ENCODE results near the gene SH3PXD2A.
"Not testable (repeated sequence)": the region's sequence is repeated elsewhere in the genome, so short reads cannot be mapped to it uniquely, and the experiment has no call there.

SH3PXD2A gene

DNA sequence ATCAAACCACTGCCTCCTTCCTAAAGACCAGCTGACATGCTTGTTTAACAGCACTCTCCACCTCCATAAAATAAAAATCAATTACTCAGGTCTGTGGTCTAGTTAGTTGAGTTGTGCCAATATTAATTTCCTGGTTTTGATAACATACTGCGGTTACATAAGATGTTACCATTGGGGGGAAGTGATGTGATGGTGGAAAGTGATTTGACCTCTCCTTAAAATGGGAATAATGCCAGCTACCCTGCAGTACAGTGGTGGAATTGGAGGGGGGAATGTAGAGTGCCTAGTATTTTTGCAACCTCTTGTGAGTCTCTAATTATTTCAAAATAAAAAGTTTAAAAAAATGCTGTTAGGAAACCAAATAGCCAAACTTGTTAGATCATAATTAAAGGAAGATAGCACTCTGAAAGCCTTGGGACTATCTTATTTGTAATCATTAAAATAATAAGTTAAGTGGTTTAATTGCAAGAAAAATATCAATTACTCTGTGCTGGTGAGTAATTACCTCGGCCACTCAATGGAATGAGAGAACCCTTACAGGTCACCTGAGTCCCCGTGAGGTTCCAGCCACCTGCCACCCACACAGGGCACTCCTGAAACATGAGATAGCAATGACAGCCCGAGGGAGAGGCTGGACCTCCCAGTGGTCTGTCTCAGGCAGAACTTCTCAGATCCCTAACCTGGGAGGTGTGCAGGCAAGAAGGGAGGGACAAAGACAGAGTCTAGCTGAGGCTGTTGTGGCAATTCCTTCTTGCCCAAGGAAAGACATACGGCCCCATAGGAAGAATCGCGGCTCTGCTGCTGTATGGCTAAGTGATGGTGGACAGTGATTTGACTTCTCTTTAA lies 94.1 kb downstream of the SH3PXD2A start:
- WGBS (ENCODE audit: insufficient coverage, insufficient read length): no CpG with 5 or more reads among the region's 7 CpGs
- Histone ChIP-seq H3K4me1 (ENCODE audit: control insufficient read depth, insufficient read depth, low read length) (peaks cover 9% of the 10 kb centered on the region), H3K4me3 (ENCODE audit: low read length) (no peak overlapping the region), H3K9me3 (ENCODE audit: control insufficient read depth, insufficient read depth, low read length) (no peaks in the 10 kb centered on the region), H3K27ac (ENCODE audit: low read length) (no peak overlapping the region), H3K36me3 (ENCODE audit: control insufficient read depth, insufficient read depth, low read length) (no peaks in the 10 kb centered on the region), H3K27me3 (ENCODE audit: control insufficient read depth, insufficient read depth, low read length) (no peaks in the 10 kb centered on the region)
- no peak for DNase-seq (ENCODE audit: low read depth, low spot score)

DNA sequence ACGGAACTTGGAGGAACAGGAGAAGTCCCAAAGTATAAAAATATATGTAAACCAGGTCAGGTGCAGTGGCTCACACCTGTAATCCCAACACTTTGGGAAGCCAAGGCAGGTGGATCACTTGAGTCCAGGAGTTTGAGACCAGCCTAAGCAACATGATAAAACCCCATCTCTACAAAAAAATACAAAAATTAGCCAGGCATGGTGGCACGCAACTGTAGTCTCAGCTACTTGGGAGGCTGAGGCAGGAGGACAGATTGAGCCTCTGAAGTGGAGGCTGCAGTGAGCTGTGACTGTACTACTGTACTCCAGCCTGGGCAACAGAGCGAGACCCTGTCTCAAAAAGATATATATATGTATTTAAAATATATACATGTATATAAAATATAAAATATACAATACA lies 95.1 kb downstream of the SH3PXD2A start:
- not testable (repeated sequence) for H3K27ac ChIP-seq (ENCODE audit: low read length); H3K9me3 ChIP-seq (ENCODE audit: control insufficient read depth, insufficient read depth, low read length); H3K27me3 ChIP-seq (ENCODE audit: control insufficient read depth, insufficient read depth, low read length); H3K4me3 ChIP-seq (ENCODE audit: low read length); H3K4me1 ChIP-seq (ENCODE audit: control insufficient read depth, insufficient read depth, low read length); DNase-seq (ENCODE audit: low read depth, low spot score); H3K36me3 ChIP-seq (ENCODE audit: control insufficient read depth, insufficient read depth, low read length)
- no CpG with 5 or more reads among the region's 3 CpGs for WGBS (ENCODE audit: insufficient coverage, insufficient read length)

GRCh38 chr10:103759100-103759781 lies 96.1 kb downstream of the SH3PXD2A start:
- DNase-seq (ENCODE audit: low read depth, low spot score): no peak
- WGBS (ENCODE audit: insufficient coverage, insufficient read length): no CpG with 5 or more reads among the region's 10 CpGs
- Histone ChIP-seq H3K27ac (ENCODE audit: low read length) (no peak overlapping the region), H3K9me3 (ENCODE audit: control insufficient read depth, insufficient read depth, low read length) (no peaks in the 10 kb centered on the region), H3K27me3 (ENCODE audit: control insufficient read depth, insufficient read depth, low read length) (no peaks in the 10 kb centered on the region), H3K36me3 (ENCODE audit: control insufficient read depth, insufficient read depth, low read length) (no peaks in the 10 kb centered on the region), H3K4me3 (ENCODE audit: low read length) (no peak overlapping the region), H3K4me1 (ENCODE audit: control insufficient read depth, insufficient read depth, low read length) (peaks cover 9% of the 10 kb centered on the region)

- no peak for DNase-seq (ENCODE audit: low read depth, low spot score)
- Histone ChIP-seq H3K4me3 (ENCODE audit: low read length) (no peak overlapping the region), H3K27ac (ENCODE audit: low read length) (no peak overlapping the region), H3K4me1 (ENCODE audit: control insufficient read depth, insufficient read depth, low read length) (peaks cover 9% of the 10 kb centered on the region), H3K27me3 (ENCODE audit: control insufficient read depth, insufficient read depth, low read length) (no peaks in the 10 kb centered on the region), H3K9me3 (ENCODE audit: control insufficient read depth, insufficient read depth, low read length) (no peaks in the 10 kb centered on the region), H3K36me3 (ENCODE audit: control insufficient read depth, insufficient read depth, low read length) (no peaks in the 10 kb centered on the region)
- no CpG with 5 or more reads among the region's 2 CpGs for WGBS (ENCODE audit: insufficient coverage, insufficient read length)
Observed at GRCh38 chr10:103758294-103758681, 97.1 kb downstream of the SH3PXD2A start.

DNA sequence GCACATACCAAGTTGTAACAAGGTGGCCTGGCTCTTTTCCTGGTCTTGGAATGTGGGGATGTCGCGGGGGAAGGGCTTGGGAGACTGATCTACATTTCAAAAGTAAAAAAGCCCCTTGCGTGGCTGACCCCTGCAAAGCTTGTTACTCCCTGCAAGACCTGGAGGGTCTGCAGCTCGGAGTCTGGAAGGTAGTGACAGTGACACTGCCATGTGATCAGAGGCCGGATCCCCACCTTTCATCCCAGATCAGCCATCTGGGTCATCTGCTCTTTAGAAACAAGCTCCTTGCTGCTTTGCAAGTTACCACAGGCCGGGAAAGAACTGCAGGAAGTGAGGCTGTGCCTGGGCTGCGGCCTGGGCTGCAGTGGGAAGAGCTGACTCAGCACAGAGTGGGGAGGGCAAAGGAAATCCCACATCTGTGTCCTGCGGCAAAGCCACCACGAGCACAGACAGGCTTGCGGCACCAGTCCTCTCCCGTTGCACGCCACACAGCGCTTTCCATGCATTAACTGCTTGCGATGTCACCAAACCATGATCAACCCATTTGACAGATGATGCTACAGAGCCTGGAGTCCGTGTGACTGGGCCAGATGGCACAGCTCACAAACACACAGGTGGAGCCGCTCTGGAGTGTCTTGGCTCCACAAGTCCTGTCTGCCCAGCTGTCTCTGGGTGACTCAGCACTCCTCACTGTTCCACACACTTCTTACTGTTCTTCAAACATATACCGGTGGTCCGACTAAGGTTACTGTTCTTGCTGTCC lies 97.7 kb downstream of the SH3PXD2A start:
- Histone ChIP-seq H3K36me3 (ENCODE audit: control insufficient read depth, insufficient read depth, low read length) (no peaks in the 10 kb centered on the region), H3K4me3 (ENCODE audit: low read length) (no peak overlapping the region)

DNA sequence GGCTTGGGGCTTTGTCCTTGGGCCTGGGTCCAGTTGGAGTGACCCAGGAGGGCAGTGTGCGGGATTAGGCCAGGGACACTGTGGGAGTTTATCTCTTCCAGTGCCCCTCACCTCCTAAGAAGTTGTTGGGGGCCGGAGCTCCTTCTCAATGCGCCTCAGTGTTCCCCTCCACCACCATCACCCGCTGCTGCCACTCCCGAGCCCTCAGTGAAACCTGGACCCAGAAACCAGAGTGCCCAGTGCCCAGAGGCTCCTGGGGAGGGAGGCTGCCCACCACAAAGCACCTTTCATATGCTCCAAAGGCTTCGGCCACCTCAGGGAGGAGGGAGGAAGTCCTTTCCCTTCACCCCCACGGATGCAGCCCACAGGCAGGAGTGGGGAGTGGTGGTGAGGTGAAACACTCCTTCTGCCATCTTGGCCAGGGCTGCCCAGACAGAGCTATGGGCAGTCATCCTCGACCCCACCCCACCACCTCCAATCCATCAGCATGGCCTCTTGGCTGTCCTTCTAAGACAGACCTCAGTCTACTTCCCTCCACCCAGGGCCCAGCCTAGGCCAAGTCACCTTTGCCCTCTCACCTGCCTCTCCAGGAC lies 99.0 kb downstream of the SH3PXD2A start:
- Histone ChIP-seq H3K36me3 (ENCODE audit: control insufficient read depth, insufficient read depth, low read length) (no peaks in the 10 kb centered on the region), H3K27me3 (ENCODE audit: control insufficient read depth, insufficient read depth, low read length) (no peaks in the 10 kb centered on the region), H3K27ac (ENCODE audit: low read length) (no peak overlapping the region), H3K4me3 (ENCODE audit: low read length) (no peak overlapping the region), H3K4me1 (ENCODE audit: control insufficient read depth, insufficient read depth, low read length) (peaks cover 7% of the 10 kb centered on the region), H3K9me3 (ENCODE audit: control insufficient read depth, insufficient read depth, low read length) (no peaks in the 10 kb centered on the region)
- DNase-seq (ENCODE audit: low read depth, low spot score): no peak
- no CpG with 5 or more reads among the region's 8 CpGs for whole genome bisulfite sequencing (ENCODE audit: insufficient coverage, insufficient read length)

More for the DNA sequence above, 97.7 kb downstream of the SH3PXD2A start:
- DNase-seq (ENCODE audit: low read depth, low spot score): no peak
- H3K27ac ChIP-seq (ENCODE audit: low read length): no peak overlapping the region
- no peaks in the 10 kb centered on the region for H3K27me3 ChIP-seq (ENCODE audit: control insufficient read depth, insufficient read depth, low read length)
- WGBS (ENCODE audit: insufficient coverage, insufficient read length): no CpG with 5 or more reads among the region's 18 CpGs
- H3K9me3 ChIP-seq (ENCODE audit: control insufficient read depth, insufficient read depth, low read length): no peaks in the 10 kb centered on the region
- H3K4me1 ChIP-seq (ENCODE audit: control insufficient read depth, insufficient read depth, low read length): peaks cover 9% of the 10 kb centered on the region

- Histone ChIP-seq H3K27me3 (ENCODE audit: control insufficient read depth, insufficient read depth, low read length) (no peaks in the 10 kb centered on the region), H3K4me1 (ENCODE audit: control insufficient read depth, insufficient read depth, low read length) (peaks cover 5% of the 10 kb centered on the region), H3K4me3 (ENCODE audit: low read length) (no peak overlapping the region), H3K27ac (ENCODE audit: low read length) (no peak overlapping the region), H3K36me3 (ENCODE audit: control insufficient read depth, insufficient read depth, low read length) (no peaks in the 10 kb centered on the region), H3K9me3 (ENCODE audit: control insufficient read depth, insufficient read depth, low read length) (no peaks in the 10 kb centered on the region)
- no CpG with 5 or more reads among the region's 3 CpGs for WGBS (ENCODE audit: insufficient coverage, insufficient read length)
- DNase-seq (ENCODE audit: low read depth, low spot score): no peak
Observed at GRCh38 chr10:103752680-103753248, 102.6 kb downstream of the SH3PXD2A start.

DNA sequence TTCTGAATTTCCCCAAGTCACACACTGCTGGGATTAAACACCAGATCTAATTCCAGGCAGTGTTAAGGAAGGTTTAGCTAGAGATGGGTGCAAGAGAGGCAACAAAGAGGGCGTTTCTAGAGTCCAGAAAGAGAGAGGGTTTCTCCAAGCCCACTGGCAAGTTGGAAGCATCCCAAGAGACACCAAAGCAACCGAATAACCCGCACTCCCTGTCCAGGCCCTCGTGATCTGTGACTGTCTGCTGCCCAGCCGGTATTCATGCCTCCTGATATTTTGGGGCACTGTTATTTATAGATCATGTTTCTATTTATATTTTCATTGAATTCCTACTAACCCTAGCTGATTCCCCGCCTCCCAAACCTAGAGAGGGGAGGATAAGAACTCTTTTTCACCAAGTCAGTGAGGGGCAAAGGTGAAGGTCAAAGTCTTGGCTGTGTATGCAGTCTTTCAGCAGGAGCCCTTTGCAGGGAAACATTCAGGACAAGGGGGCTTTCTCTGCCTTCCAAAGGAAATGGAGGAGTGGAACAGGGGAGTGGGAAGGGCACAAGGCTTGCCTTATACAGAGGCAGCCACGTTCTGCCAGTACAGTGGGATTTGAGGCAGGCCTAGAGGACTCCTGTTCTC lies 103.6 kb downstream of the SH3PXD2A start:
- Histone ChIP-seq H3K27me3 (ENCODE audit: control insufficient read depth, insufficient read depth, low read length) (no peaks in the 10 kb centered on the region), H3K27ac (ENCODE audit: low read length) (no peak overlapping the region), H3K36me3 (ENCODE audit: control insufficient read depth, insufficient read depth, low read length) (no peaks in the 10 kb centered on the region), H3K9me3 (ENCODE audit: control insufficient read depth, insufficient read depth, low read length) (no peaks in the 10 kb centered on the region), H3K4me1 (ENCODE audit: control insufficient read depth, insufficient read depth, low read length) (peaks cover under 1% of the 10 kb centered on the region), H3K4me3 (ENCODE audit: low read length) (no peak overlapping the region)
- WGBS (ENCODE audit: insufficient coverage, insufficient read length): no CpG with 5 or more reads among the region's 7 CpGs
- DNase-seq (ENCODE audit: low read depth, low spot score): no peak

- Histone ChIP-seq H3K4me3 (ENCODE audit: low read length) (no peak overlapping the region), H3K27ac (ENCODE audit: low read length) (no peak overlapping the region), H3K36me3 (ENCODE audit: control insufficient read depth, insufficient read depth, low read length) (no peaks in the 10 kb centered on the region), H3K27me3 (ENCODE audit: control insufficient read depth, insufficient read depth, low read length) (no peaks in the 10 kb centered on the region), H3K9me3 (ENCODE audit: control insufficient read depth, insufficient read depth, low read length) (no peaks in the 10 kb centered on the region), H3K4me1 (ENCODE audit: control insufficient read depth, insufficient read depth, low read length) (no peaks in the 10 kb centered on the region; the same call in 1 of the 2 replicates)
- DNase-seq (ENCODE audit: low read depth, low spot score): no peak
- no CpG with 5 or more reads among the region's 5 CpGs for WGBS (ENCODE audit: insufficient coverage, insufficient read length)
Observed at GRCh38 chr10:103750836-103751235, 104.5 kb downstream of the SH3PXD2A start.

All from iPS DF 6.9 (cell line).